Measurements from ENCODE around the gene CAMKMT. TPM values are rescaled to one million over a fixed set of nuclear protein-coding genes. Genes with fewer than 3 reads are reported as not detected.

CAMKMT gene
- total and polyA plus RNA-seq, 2 experiments from 2014 or later = 26.5 to 29.5 TPM

GRCh38 chr2:44315945-44316344, 45.8 kb upstream of the CAMKMT start:
- Histone ChIP-seq H3K79me2 (replicated peaks; ENCODE audit: insufficient read depth) (no peaks in the 10 kb centered on the region), H3K4me3 (no peak overlapping the region), H3K36me3 (ENCODE audit: insufficient read depth) (peaks cover 29% of the 10 kb centered on the region), H3F3A (replicated peaks; ENCODE audit: low read depth) (no peaks in the 10 kb centered on the region), H3K27ac (ENCODE audit: low read depth) (no peak overlapping the region), H3K4me2 (no peak overlapping the region), H3K9me2 (ENCODE audit: insufficient read depth) (no peaks in the 10 kb centered on the region), H4K20me1 (replicated peaks; ENCODE audit: insufficient read depth) (no peaks in the 10 kb centered on the region), H3K27me3 (ENCODE audit: insufficient read depth) (no peaks in the 10 kb centered on the region), H3K4me1 (ENCODE audit: insufficient read depth) (no peaks in the 10 kb centered on the region), H2AFZ (no peak overlapping the region)
- H3K4me1 Mint-ChIP-seq = no peaks in the 10 kb centered on the region
- H3K36me3 Mint-ChIP-seq (ENCODE audit: low read depth) = peaks cover 37% of the 10 kb centered on the region
- DNase-seq (ENCODE audit: low spot score) (no peak), ATAC-seq (no peak)
- TF ChIP-seq NANOG (IDR thresholded peaks at IDR 0.05; ENCODE audit: borderline replicate concordance) = no peak
- no peak for TF ChIP-seq EZH2 (IDR thresholded peaks at IDR 0.05; ENCODE audit: low read depth, unreplicated experiment)
- no peak for TF ChIP-seq EZH2phosphoT487 (IDR thresholded peaks at IDR 0.05; ENCODE audit: unreplicated experiment)
- TF ChIP-seq POLR2AphosphoS5 (IDR thresholded peaks at IDR 0.05; ENCODE audit: low read depth) = no peak
- no peak for TF ChIP-seq STAT1 (IDR thresholded peaks at IDR 0.05; ENCODE audit: unreplicated experiment)
- TF ChIP-seq ZNF114 (CRISPR knock-in tag; IDR thresholded peaks at IDR 0.05) = no peak
- H3K9me3 Mint-ChIP-seq = peaks cover 15% of the 10 kb centered on the region
- no peak overlapping the region for H3K4me3 Mint-ChIP-seq
- no peaks in the 10 kb centered on the region for H3K27me3 Mint-ChIP-seq (ENCODE audit: insufficient read depth, low read depth, poor library complexity)
- no peak overlapping the region for H3K27ac Mint-ChIP-seq

DNA sequence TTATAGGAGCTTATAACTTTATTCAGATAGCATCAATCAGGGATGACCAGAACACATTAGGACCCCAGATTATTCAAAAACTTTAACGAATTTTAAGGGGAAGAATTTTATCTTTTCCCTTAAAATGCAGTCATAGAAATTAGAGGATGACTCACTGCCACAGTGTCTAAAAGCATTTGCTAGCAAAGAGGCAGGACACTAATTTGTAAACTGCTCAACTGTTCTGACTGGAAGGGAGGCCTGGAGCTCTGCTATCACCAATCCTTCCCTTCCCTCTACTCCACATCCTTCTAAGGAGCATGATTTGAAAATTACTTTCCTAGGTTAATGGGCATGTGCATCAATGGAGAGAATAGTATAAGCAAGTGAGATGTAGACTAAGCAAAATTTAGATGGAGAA, 40.9 kb upstream of the CAMKMT start:
- H3K9me3 Mint-ChIP-seq = no peaks in the 10 kb centered on the region
- H3K4me3 Mint-ChIP-seq = no peak overlapping the region
- ATAC-seq = no peak
- H3F3A ChIP-seq (replicated peaks; ENCODE audit: low read depth) = no peaks in the 10 kb centered on the region
- H3K4me1 Mint-ChIP-seq = peaks cover 4% of the 10 kb centered on the region; the same call in 1 of the 3 replicates
- H2AFZ ChIP-seq = no peak overlapping the region
- H3K27me3 ChIP-seq (ENCODE audit: insufficient read depth) = no peaks in the 10 kb centered on the region
- H3K4me1 ChIP-seq (ENCODE audit: insufficient read depth) = no peaks in the 10 kb centered on the region
- DNase-seq (ENCODE audit: low spot score) = no peak
- H3K27ac Mint-ChIP-seq = no peak overlapping the region
- no peak overlapping the region for H3K4me2 ChIP-seq
- H4K20me1 ChIP-seq (replicated peaks; ENCODE audit: insufficient read depth) = no peaks in the 10 kb centered on the region
- H3K9me2 ChIP-seq (ENCODE audit: insufficient read depth) = no peaks in the 10 kb centered on the region
- peaks cover 19% of the 10 kb centered on the region; the same call in 1 of the 2 replicates for H3K36me3 ChIP-seq (ENCODE audit: insufficient read depth)
- no peaks in the 10 kb centered on the region for H3K79me2 ChIP-seq (replicated peaks; ENCODE audit: insufficient read depth)
- no peaks in the 10 kb centered on the region for H3K27me3 Mint-ChIP-seq (ENCODE audit: insufficient read depth, low read depth, poor library complexity)
- H3K4me3 ChIP-seq = no peak overlapping the region
- H3K36me3 Mint-ChIP-seq (ENCODE audit: low read depth) = peaks cover 25% of the 10 kb centered on the region
- no peak overlapping the region for H3K27ac ChIP-seq (ENCODE audit: low read depth)
- TF ChIP-seq ZNF462 (CRISPR knock-in tag; IDR thresholded peaks at IDR 0.05) (no peak), EZH2 (IDR thresholded peaks at IDR 0.05; ENCODE audit: low read depth, unreplicated experiment) (no peak), EZH2phosphoT487 (IDR thresholded peaks at IDR 0.05; ENCODE audit: unreplicated experiment) (no peak), NANOG (IDR thresholded peaks at IDR 0.05; ENCODE audit: borderline replicate concordance) (no peak), ZNF331 (CRISPR knock-in tag; IDR thresholded peaks at IDR 0.05; ENCODE audit: low read depth) (no peak), CTCF (conservative IDR thresholded peaks at IDR 0.05; ENCODE audit: low read depth in 2 of 2) (no peak), ZNF114 (CRISPR knock-in tag; IDR thresholded peaks at IDR 0.05) (no peak), ETS1 (IDR thresholded peaks at IDR 0.05) (no peak), CREB1 (CRISPR knock-in tag; IDR thresholded peaks at IDR 0.05; ENCODE audit: low read depth) (no peak), STAT1 (IDR thresholded peaks at IDR 0.05; ENCODE audit: unreplicated experiment) (no peak), POLR2AphosphoS5 (IDR thresholded peaks at IDR 0.05; ENCODE audit: low read depth) (no peak)

Data from GM23338 (cell line).